ENCODE data around the gene ACTN1.

The ACTN1 gene

GRCh38 chr14:68949601-68949965, 29.5 kb downstream of the ACTN1 start:
- no peak for TF ChIP-seq CTCF (conservative IDR thresholded peaks at IDR 0.05)
- no peak overlapping the region for H3K27ac ChIP-seq

GRCh38 chr14:68948686-68949600, 30.2 kb downstream of the ACTN1 start:
- H3K27ac ChIP-seq, result peak overlapping the region; percentile 53

GRCh38 chr14:68947802-68948201, 31.3 kb downstream of the ACTN1 start:
- no peak for TF ChIP-seq CTCF (conservative IDR thresholded peaks at IDR 0.05)
- H3K27ac ChIP-seq, result peak overlapping the region; percentile 53

More at GRCh38 chr14:68948686-68949600, 30.2 kb downstream of the ACTN1 start:
- no peak for TF ChIP-seq CTCF (conservative IDR thresholded peaks at IDR 0.05)

GRCh38 chr14:68946489-68946822, 32.6 kb downstream of the ACTN1 start:
- no peak overlapping the region for H3K27ac ChIP-seq
- no peak for TF ChIP-seq CTCF (conservative IDR thresholded peaks at IDR 0.05)

GRCh38 chr14:68945585-68946488, 33.3 kb downstream of the ACTN1 start:
- no peak for TF ChIP-seq CTCF (conservative IDR thresholded peaks at IDR 0.05)
- no peak overlapping the region for H3K27ac ChIP-seq

GRCh38 chr14:68945190-68945584, 33.9 kb downstream of the ACTN1 start:
- H3K27ac ChIP-seq, result no peak overlapping the region
- no peak for TF ChIP-seq CTCF (conservative IDR thresholded peaks at IDR 0.05)

- no peak for TF ChIP-seq CTCF (conservative IDR thresholded peaks at IDR 0.05)
- H3K27ac ChIP-seq, result peak overlapping the region; percentile 1; the same call in 1 of the 2 replicates
Measured at GRCh38 chr14:68944162-68944561, 34.9 kb downstream of the ACTN1 start.

Data from VCaP (cell line).